LNCAP (cell line): ENCODE data around the gene SMPD3.

Source experiments
- CTCF ChIP-seq: fragments of 450-650 bp; IDR thresholded peaks from 2 replicates; pipeline ENCODE4 v1.5.1; 2017; ENCODE audit warnings: mild to moderate bottlenecking

Gene SMPD3

DNA sequence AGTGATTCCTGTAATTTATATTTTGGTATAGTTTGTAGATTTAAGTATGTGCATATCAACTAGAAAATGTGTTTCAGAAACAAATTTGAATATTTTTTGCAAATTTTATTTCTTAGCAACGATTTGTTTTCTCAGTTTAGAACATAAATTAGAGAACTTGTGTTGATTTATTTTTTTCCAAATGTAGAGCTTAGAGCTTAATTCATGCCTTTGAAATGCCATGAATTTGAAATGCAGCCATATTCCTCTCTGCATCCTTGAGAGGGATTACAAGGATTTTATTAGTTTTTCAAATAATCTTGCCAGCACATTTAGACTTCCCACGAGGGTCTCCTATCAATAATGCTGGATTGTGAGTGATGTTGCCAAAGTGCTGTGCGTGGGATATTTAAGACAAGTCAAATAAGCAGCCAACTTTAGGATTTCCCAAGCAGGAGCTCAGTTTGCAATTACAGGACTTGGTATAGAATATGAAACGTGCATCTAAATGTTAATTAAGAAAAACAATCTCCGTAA, 6.7 kb upstream of the SMPD3 start:
- TF ChIP-seq CTCF, result no peak

DNA sequence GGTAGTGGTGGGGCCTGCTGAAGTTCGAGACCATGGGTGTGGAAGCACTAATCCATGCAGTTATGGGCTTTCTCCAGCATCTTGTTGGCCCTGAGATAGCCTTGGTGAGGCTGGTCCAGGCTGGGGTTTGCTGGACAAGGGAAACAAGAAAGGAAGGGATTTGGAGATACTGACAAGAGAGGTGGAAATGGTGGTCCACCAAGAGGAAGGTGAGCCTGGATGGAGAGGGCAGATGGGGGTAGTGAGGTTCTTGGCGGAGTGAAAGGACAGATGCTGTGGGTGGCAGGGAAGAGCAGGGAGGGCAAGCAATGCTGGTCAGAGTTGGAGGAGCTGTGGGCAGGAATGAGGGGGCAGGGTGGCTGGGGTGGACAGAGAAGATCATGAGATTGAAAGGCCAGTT, 5.5 kb upstream of the SMPD3 start:
- no peak for TF ChIP-seq CTCF

GRCh38 chr16:68452176-68452575, 3.9 kb upstream of the SMPD3 start:
- no peak for TF ChIP-seq CTCF

DNA sequence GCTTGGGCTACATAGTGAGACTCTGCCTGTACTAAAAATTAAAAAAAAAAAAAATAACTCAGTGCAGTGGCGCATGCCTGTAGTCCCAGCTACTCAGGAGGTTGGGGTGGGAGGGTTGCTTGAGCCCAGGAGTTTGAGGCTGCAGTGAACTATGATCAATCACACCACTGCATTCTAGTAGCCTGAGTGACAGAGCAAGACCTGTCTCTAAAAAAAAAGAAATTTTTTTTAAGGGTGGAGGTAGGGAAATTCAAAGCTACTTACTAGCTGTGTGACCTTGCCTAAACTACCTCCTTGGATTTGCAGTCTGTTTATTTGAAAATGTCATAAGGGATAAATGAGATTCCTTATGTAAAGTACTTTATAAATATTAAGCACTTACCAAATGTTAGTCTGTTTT, 3.4 kb upstream of the SMPD3 start:
- no peak for TF ChIP-seq CTCF

DNA sequence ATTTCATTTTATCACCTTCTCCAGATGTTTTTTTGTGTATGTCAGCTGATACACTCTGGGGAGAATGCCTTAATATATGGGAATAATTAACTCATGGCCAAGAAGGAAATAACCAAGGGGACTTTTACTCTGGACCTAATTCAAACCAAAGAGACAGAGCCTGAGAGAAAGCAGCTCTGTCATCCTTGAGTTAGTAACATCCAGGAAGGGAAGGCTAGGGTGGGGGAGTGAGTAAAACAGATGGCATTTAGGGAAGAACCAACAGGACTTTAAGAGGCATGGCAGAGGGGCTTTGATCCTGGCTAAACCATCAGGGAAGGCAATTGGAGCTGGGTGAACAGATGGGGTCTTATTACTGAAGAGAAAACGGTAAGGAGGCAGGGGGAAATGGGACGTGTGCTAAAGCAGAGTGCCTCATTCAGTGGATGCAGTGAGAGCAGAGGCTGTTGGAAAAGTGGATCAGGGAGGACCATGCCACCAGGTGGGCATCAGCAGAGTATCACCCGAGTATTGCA, 2.5 kb upstream of the SMPD3 start:
- TF ChIP-seq CTCF, result no peak

DNA sequence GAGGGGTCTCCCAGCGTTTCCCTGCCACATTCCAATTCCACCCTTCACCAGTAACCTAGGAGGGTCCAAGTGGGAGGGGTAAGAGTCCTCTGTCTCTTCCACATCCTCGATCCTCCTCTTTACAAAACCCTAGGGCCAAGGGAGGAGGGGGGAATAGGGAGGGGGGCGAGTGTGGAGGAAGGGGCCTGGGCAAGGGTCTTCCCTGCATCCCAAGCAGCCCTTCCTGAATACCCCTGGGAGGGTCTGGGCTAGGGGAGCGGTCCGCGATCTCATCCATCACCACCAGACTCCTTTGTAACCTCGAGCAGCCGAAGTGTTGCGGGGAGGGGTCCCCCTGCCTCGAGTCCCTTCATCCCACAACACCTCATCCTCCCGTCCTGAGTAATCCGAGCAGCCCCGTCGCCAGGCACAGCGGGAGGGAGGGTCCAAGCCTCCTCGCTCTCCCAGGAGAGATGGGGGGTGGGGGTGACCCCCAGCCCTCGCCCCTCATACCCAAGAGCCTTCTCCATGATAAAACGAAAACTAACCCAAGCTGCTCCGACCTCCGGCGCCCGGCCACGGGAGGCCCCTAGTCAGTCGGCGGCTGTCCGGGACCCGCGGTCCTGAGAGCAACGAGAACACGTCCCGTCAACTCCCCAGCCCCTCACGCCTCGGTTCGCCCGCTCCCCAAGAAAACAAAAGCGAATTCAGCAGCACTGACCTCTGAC, 502 bp downstream of the SMPD3 start:
- TF ChIP-seq CTCF, result no peak

DNA sequence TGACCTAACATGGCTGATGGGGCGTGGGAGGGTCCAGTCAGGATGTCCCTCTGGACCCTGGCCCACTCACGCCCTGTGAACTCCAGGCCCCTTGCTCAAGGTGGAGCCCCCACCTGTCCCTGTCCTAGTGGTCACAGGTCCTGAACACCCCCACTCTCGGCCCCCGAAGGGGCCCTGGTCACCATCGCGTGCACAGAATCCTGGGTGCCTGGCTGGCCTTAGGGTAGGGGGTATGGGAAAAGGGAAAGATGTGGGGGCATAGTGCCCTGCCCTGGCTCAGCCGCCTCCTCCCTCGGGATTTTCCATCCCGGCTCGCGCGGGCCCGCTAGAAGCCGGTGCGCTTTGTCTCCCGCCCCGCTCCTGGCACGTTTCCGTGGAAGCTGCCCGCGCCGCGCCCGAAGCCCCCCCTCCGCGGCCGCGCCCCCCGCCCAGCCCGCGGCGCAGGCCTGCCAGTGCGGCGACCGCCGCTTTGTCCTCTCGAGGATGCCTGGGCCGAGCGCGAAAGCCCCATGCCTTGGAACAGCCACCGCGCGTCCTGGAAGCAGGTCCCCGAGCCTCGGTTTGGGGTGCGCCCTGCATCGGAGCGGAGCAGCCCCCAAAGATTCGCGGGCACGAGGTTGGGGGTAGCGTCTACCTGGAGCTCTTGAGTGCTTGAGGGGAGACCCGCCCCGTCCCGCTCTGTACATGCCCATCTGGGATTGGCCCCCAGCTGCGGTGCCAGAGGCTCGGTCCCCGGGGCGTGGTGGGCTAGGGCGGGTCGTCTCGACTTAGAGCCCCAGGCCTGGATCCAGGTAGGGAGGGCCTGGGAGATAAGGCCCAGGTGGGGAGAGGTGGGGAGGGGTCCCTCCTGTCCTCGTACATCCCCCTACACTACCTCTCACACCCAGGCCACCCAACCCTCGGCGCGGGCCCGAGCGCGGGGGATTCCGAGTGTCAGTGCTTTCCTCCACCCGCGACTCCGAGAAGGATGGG, 1.3 kb downstream of the SMPD3 start:
- TF ChIP-seq CTCF, result no peak
